OCI-LY1 (cell line): Measurements from ENCODE around the gene DNAJC11.
"Not testable (repeated sequence)": the region's sequence is repeated elsewhere in the genome, so short reads cannot be mapped to it uniquely, and the experiment has no call there.

Source experiments
- EZH2 ChIP-seq: fragments of 200-600 bp; sonication (generic), shearing (Covaris generic); IDR thresholded peaks from 2 replicates; pipeline ENCODE4 v1.8.0; 2017; ENCODE audit warnings: borderline replicate concordance, mixed run types, mild to moderate bottlenecking, antibody characterized with exemption, low read length, moderate library complexity, mixed read lengths
- TF ChIP-seq, protein P1 (sequence below): fragments of 200-600 bp; sonication (generic), shearing (Covaris generic); IDR thresholded peaks from 2 replicates; pipeline ENCODE4 v1.5.1; 2017; ENCODE audit warnings: mild to moderate bottlenecking, antibody characterized with exemption, low read length, moderate library complexity, mixed read lengths

DNA sequence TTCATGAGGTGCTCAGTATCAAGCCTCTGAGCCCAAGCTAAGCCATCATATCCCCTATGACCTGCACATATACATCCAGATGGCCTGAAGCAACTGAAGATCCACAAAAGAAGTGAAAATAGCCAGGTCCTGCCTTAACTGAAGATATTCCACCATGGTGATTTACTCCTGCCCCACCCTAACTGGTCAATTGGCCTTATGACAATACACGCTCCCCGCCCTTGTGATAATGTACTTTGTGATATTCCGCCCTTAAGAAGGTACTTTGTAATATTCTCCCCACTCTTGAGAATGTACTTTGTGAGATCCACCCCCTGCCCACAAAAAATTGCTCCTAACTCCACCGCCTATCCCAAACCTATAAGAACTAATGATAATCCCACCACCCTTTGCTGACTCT lies 1.7 kb downstream of the DNAJC11 start:
- not testable (repeated sequence) for TF ChIP-seq EZH2
- TF ChIP-seq, protein P1, sequence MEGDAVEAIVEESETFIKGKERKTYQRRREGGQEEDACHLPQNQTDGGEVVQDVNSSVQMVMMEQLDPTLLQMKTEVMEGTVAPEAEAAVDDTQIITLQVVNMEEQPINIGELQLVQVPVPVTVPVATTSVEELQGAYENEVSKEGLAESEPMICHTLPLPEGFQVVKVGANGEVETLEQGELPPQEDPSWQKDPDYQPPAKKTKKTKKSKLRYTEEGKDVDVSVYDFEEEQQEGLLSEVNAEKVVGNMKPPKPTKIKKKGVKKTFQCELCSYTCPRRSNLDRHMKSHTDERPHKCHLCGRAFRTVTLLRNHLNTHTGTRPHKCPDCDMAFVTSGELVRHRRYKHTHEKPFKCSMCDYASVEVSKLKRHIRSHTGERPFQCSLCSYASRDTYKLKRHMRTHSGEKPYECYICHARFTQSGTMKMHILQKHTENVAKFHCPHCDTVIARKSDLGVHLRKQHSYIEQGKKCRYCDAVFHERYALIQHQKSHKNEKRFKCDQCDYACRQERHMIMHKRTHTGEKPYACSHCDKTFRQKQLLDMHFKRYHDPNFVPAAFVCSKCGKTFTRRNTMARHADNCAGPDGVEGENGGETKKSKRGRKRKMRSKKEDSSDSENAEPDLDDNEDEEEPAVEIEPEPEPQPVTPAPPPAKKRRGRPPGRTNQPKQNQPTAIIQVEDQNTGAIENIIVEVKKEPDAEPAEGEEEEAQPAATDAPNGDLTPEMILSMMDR = not testable (repeated sequence)
